SU-DHL-6 (cell line): ENCODE results near the gene B4GALT3.

Experiments
- CTCF ChIP-seq: fragments of 200-600 bp; sonication (generic); IDR thresholded peaks from one replicate; pipeline ENCODE4 v1.5.1; 2017; ENCODE audit warnings: antibody characterized with exemption, mild to moderate bottlenecking, low read length, moderate library complexity; ENCODE audit not compliant: insufficient read depth, poor library complexity, severe bottlenecking
- EZH2phosphoT487 ChIP-seq: fragments of 200-600 bp; sonication (generic), shearing (Covaris generic); conservative IDR thresholded peaks from 2 replicates; pipeline ENCODE4 v1.6.1; 2018; ENCODE audit warnings: mild to moderate bottlenecking, antibody characterized with exemption, low read length, moderate library complexity, mixed read lengths

GRCh38 chr1:161225178-161225533 lies 47.8 kb upstream of the B4GALT3 start:
- no peak for TF ChIP-seq EZH2phosphoT487
- no peak for TF ChIP-seq CTCF
